Activated CD4-positive, alpha-beta T cell treated with anti-CD3 and anti-CD28 coated beads, Interleukin-2, amount 50 U/mL, for 24 hours (primary cell): ENCODE data around the gene ANKRD13B.
"Not testable (repeated sequence)": the region's sequence is repeated elsewhere in the genome, so short reads cannot be mapped to it uniquely, and the experiment has no call there.

ENCODE experiments used
- DNase-seq, 2 donors: peaks; one replicate each; pipeline ENCODE4 v3.0.0-alpha.2; 2020; ENCODE audit warnings: low read depth in 1 of 2, low spot score in 1 of 2

The ANKRD13B gene

GRCh38 chr17:29592850-29593551 is at the start of gene ANKRD13B:
Gene ANKRD13B (plus strand): TSS chr17:29593132. CDS start chr17:29593622, 490 bp downstream.
- DNase-seq = no peak

GRCh38 chr17:29544066-29544465 is 48.9 kb upstream of the ANKRD13B start:
- no peak for DNase-seq

GRCh38 chr17:29546085-29546484 is 46.8 kb upstream of the ANKRD13B start:
- DNase-seq = no peak

- DNase-seq = no peak
Observed at GRCh38 chr17:29546830-29547229, 46.1 kb upstream of the ANKRD13B start.

GRCh38 chr17:29549177-29549923 is 43.6 kb upstream of the ANKRD13B start:
- DNase-seq = no peak

- no peak for DNase-seq
Observed at GRCh38 chr17:29555840-29556239, 37.1 kb upstream of the ANKRD13B start.

GRCh38 chr17:29557085-29557738 is 35.7 kb upstream of the ANKRD13B start:
- DNase-seq = no peak

- no peak for DNase-seq
Observed at GRCh38 chr17:29557739-29558116, 35.2 kb upstream of the ANKRD13B start.

GRCh38 chr17:29558139-29558538 is 34.8 kb upstream of the ANKRD13B start:
- not testable (repeated sequence) for DNase-seq

- DNase-seq = no peak
Observed at GRCh38 chr17:29559640-29560039, 33.3 kb upstream of the ANKRD13B start.

- no peak for DNase-seq
Observed at GRCh38 chr17:29560316-29560715, 32.6 kb upstream of the ANKRD13B start.

- no peak for DNase-seq
Observed at GRCh38 chr17:29561554-29562517, 31.1 kb upstream of the ANKRD13B start.

- no peak for DNase-seq
Observed at GRCh38 chr17:29562615-29563014, 30.3 kb upstream of the ANKRD13B start.

GRCh38 chr17:29563816-29564215 is 29.1 kb upstream of the ANKRD13B start:
- DNase-seq = no peak

GRCh38 chr17:29565643-29566472 is 27.1 kb upstream of the ANKRD13B start:
- DNase-seq = no peak

- DNase-seq = no peak
Observed at GRCh38 chr17:29566473-29567303, 26.2 kb upstream of the ANKRD13B start, which contains the start of gene ABHD15. Gene ABHD15 (minus strand): TSS chr17:29567037. CDS start chr17:29566966, 71 bp downstream.

GRCh38 chr17:29567304-29567553 is 25.7 kb upstream of the ANKRD13B start:
- DNase-seq = no peak

- peak; percentile 47 to 66 for DNase-seq
Observed at GRCh38 chr17:29567554-29568330, 25.2 kb upstream of the ANKRD13B start.
